ENCODE measurements around the gene LTA.

- no peak for TF ChIP-seq CTCF (IDR thresholded peaks at IDR 0.05)
- no peak for TF ChIP-seq POLR2A (IDR thresholded peaks at IDR 0.05)
- TF ChIP-seq POLR2AphosphoS5 (IDR thresholded peaks at IDR 0.05), result no peak
These were observed 7.7 kb downstream of the LTA start for GRCh38 chr6:31579546-31580437.

All from prostate gland (tissue), 2 donors.